A549 (cell line): Measurements from ENCODE around the gene MIB1.

Experiments used
- CHD2 ChIP-seq: fragments of 150-350 bp; IDR thresholded peaks from 2 replicates; pipeline ENCODE4 v1.6.1; 2014; ENCODE audit warnings: low read length; ENCODE audit not compliant: partially characterized antibody
- JUN ChIP-seq, 2 experiments: fragments of >200 bp; sonication (Bioruptor Twin); formaldehyde crosslinking; IDR thresholded peaks; 2 replicates in 1 of 2; 3 replicates in 1 of 2; pipeline ENCODE4 v1.6.1; 2016 to 2017
- KDM1A ChIP-seq: fragments of 200-600 bp; sonication (generic); IDR thresholded peaks from 2 replicates; pipeline ENCODE4 v1.6.1; 2016; ENCODE audit warnings: low read depth, mild to moderate bottlenecking
- MAZ ChIP-seq: fragments of 150-350 bp; IDR thresholded peaks from 2 replicates; pipeline ENCODE4 v1.6.1; 2014; ENCODE audit warnings: antibody characterized with exemption, low read depth, low read length, borderline replicate concordance
- RAD21 ChIP-seq, 2 experiments: fragments of >200 bp in 1 of 2; sonication (Bioruptor Twin) in 1 of 2; formaldehyde crosslinking in 1 of 2; IDR thresholded peaks in 1 of 2; conservative IDR thresholded peaks in 1 of 2; 2 replicates in 1 of 2; 3 replicates in 1 of 2; pipeline ENCODE4 v1.6.1; 2012 to 2018; ENCODE audit warnings: inconsistent platforms in 1 of 2
- RFX5 ChIP-seq: fragments of 450-650 bp; IDR thresholded peaks from 2 replicates; pipeline ENCODE4 v1.7.1; 2014; ENCODE audit warnings: antibody characterized with exemption, mild to moderate bottlenecking, moderate library complexity
- TF ChIP-seq, protein P1 (sequence below): fragments of >200 bp; sonication (Bioruptor Twin); formaldehyde crosslinking; IDR thresholded peaks from 3 replicates; pipeline ENCODE4 v1.5.1; 2016
- TF ChIP-seq, protein P2 (sequence below): IDR thresholded peaks from 2 replicates; pipeline ENCODE4 v1.6.1; 2012; ENCODE audit warnings: low read depth, borderline replicate concordance
- TF ChIP-seq, protein P3 (sequence below): fragments of >200 bp; sonication (Bioruptor Twin); formaldehyde crosslinking; IDR thresholded peaks from 3 replicates; pipeline ENCODE4 v1.6.1; 2016

DNA sequence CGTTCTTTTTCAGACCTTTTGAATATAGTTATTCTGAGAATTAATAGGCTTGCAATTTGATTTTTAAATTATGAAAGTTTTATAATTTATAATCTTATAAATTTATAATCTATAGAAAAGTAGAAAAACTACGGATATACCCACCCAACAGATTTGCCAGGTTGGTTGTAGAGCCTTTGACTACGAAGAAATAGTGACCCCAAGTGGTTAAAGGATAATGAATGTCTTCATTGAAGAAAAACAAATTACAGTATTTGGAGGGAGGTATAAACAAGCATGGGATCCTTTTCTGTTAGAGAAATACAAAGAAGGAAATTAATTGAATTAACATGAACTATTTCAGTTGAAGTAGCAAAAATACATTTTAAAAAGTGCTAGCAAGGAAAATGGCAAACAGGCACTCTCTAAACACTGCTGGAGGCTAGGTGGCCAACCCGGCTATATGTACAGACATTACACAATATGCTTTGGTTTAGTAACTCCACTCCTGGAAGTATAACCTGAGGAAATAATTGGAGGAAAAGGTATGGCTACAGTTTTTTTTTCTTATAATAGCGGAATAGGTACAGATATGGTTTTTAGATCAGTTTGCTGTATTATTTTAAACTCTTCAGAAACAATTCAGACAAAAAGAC lies 110.9 kb downstream of the MIB1 start:
- TF ChIP-seq, protein P1, sequence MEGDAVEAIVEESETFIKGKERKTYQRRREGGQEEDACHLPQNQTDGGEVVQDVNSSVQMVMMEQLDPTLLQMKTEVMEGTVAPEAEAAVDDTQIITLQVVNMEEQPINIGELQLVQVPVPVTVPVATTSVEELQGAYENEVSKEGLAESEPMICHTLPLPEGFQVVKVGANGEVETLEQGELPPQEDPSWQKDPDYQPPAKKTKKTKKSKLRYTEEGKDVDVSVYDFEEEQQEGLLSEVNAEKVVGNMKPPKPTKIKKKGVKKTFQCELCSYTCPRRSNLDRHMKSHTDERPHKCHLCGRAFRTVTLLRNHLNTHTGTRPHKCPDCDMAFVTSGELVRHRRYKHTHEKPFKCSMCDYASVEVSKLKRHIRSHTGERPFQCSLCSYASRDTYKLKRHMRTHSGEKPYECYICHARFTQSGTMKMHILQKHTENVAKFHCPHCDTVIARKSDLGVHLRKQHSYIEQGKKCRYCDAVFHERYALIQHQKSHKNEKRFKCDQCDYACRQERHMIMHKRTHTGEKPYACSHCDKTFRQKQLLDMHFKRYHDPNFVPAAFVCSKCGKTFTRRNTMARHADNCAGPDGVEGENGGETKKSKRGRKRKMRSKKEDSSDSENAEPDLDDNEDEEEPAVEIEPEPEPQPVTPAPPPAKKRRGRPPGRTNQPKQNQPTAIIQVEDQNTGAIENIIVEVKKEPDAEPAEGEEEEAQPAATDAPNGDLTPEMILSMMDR: peak; percentile 50
- no peak for TF ChIP-seq RFX5
- no peak for TF ChIP-seq CHD2
- TF ChIP-seq, protein P2, sequence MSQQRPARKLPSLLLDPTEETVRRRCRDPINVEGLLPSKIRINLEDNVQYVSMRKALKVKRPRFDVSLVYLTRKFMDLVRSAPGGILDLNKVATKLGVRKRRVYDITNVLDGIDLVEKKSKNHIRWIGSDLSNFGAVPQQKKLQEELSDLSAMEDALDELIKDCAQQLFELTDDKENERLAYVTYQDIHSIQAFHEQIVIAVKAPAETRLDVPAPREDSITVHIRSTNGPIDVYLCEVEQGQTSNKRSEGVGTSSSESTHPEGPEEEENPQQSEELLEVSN: no peak
- TF ChIP-seq, protein P3, sequence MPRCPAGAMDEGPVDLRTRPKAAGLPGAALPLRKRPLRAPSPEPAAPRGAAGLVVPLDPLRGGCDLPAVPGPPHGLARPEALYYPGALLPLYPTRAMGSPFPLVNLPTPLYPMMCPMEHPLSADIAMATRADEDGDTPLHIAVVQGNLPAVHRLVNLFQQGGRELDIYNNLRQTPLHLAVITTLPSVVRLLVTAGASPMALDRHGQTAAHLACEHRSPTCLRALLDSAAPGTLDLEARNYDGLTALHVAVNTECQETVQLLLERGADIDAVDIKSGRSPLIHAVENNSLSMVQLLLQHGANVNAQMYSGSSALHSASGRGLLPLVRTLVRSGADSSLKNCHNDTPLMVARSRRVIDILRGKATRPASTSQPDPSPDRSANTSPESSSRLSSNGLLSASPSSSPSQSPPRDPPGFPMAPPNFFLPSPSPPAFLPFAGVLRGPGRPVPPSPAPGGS: no peak
- TF ChIP-seq RAD21 (conservative IDR thresholded peaks at IDR 0.05 in 1 of 2, IDR thresholded peaks at IDR 0.05 in 1 of 2): peak in 1 of 2 experiments; percentile 50; a peak in 4 of 5 replicates
- TF ChIP-seq JUN (IDR thresholded peaks at IDR 0.05): no peak
- no peak for TF ChIP-seq MAZ
- TF ChIP-seq KDM1A: no peak
